H9 (cell line): ENCODE data around the gene OAS3. TPM values are rescaled to one million over a fixed set of nuclear protein-coding genes. Genes with fewer than 3 reads are reported as not detected.
A peak's percentile ranks its signal among the peaks of the same experiment; 100 is the strongest.

ENCODE experiments used
- DNase-seq: peaks from one replicate; pipeline ENCODE4 v3.0.0-alpha.2; 2017
- H2AFZ ChIP-seq: one replicate; pipeline ENCODE4 v1.6.1; 2013; ENCODE audit warnings: mild to moderate bottlenecking, low read length, control low read depth, moderate library complexity
- H2AK5ac ChIP-seq: 2 replicates; pipeline ENCODE4 v1.6.1; 2013; ENCODE audit warnings: low read length, control low read depth, mixed read lengths; ENCODE audit not compliant: insufficient read length
- H2BK120ac ChIP-seq: one replicate; pipeline ENCODE4 v1.6.1; 2013; ENCODE audit warnings: low read depth, mild to moderate bottlenecking, low read length, control low read depth, inconsistent platforms; ENCODE audit not compliant: poor library complexity, severe bottlenecking
- H2BK12ac ChIP-seq: 2 replicates; pipeline ENCODE4 v1.6.1; 2013; ENCODE audit warnings: low read length, control low read depth, mixed read lengths, low read depth; ENCODE audit not compliant: insufficient read length
- H2BK15ac ChIP-seq: 2 replicates; pipeline ENCODE4 v1.6.1; 2013; ENCODE audit warnings: low read depth, low read length, control low read depth
- H2BK20ac ChIP-seq: one replicate; pipeline ENCODE4 v1.6.1; 2013; ENCODE audit warnings: low read depth, mild to moderate bottlenecking, low read length, control low read depth, inconsistent platforms; ENCODE audit not compliant: poor library complexity, severe bottlenecking
- H2BK5ac ChIP-seq: 2 replicates; pipeline ENCODE4 v1.6.1; 2013; ENCODE audit warnings: low read length, control low read depth, mixed read lengths; ENCODE audit not compliant: insufficient read length
- H3K14ac ChIP-seq: 2 replicates; pipeline ENCODE4 v1.6.1; 2013; ENCODE audit warnings: low read length, control low read depth; ENCODE audit not compliant: insufficient read depth
- H3K18ac ChIP-seq: 2 replicates; pipeline ENCODE4 v1.6.1; 2013; ENCODE audit warnings: low read depth, mild to moderate bottlenecking, mixed read lengths, low read length, control low read depth; ENCODE audit not compliant: insufficient read length
- H3K23ac ChIP-seq: 2 replicates; pipeline ENCODE4 v1.6.1; 2013; ENCODE audit warnings: low read length, control low read depth, mixed read lengths, low read depth; ENCODE audit not compliant: insufficient read length
- H3K23me2 ChIP-seq: 2 replicates; pipeline ENCODE4 v1.6.1; 2013; ENCODE audit warnings: low read depth, mild to moderate bottlenecking, mixed read lengths, low read length, control low read depth; ENCODE audit not compliant: insufficient read length, poor library complexity, severe bottlenecking
- H3K27ac ChIP-seq: 2 replicates; pipeline ENCODE4 v1.5.1; 2013; ENCODE audit warnings: low read length, control low read depth, mixed read lengths, low read depth; ENCODE audit not compliant: insufficient read length
- H3K27me3 ChIP-seq: 2 replicates; pipeline ENCODE4 v1.6.1; 2013; ENCODE audit warnings: low read length, control low read depth, inconsistent platforms; ENCODE audit not compliant: insufficient read depth
- H3K4ac ChIP-seq: 2 replicates; pipeline ENCODE4 v1.6.1; 2013; ENCODE audit warnings: low read depth, mild to moderate bottlenecking, control low read depth, inconsistent platforms, low read length, moderate library complexity
- H3K4me1 ChIP-seq: 2 replicates; pipeline ENCODE4 v1.6.1; 2013; ENCODE audit warnings: low read length, control low read depth, inconsistent platforms; ENCODE audit not compliant: insufficient read depth
- H3K4me2 ChIP-seq: 2 replicates; pipeline ENCODE4 v1.6.1; 2013; ENCODE audit warnings: low read length, control low read depth, mixed read lengths; ENCODE audit not compliant: insufficient read length, insufficient read depth
- H3K56ac ChIP-seq: 2 replicates; pipeline ENCODE4 v1.6.1; 2013; ENCODE audit warnings: low read depth, mild to moderate bottlenecking, mixed read lengths, low read length, control low read depth; ENCODE audit not compliant: insufficient read length
- H3K79me1 ChIP-seq: 2 replicates; pipeline ENCODE4 v1.6.1; 2013; ENCODE audit warnings: low read depth, mild to moderate bottlenecking, moderate library complexity, low read length, control low read depth, inconsistent platforms; ENCODE audit not compliant: insufficient read depth, poor library complexity, severe bottlenecking
- H3K79me2 ChIP-seq: 2 replicates; pipeline ENCODE4 v1.6.1; 2013; ENCODE audit warnings: low read length, control low read depth, inconsistent platforms; ENCODE audit not compliant: insufficient read depth
- H3K9ac ChIP-seq: 2 replicates; pipeline ENCODE4 v1.6.1; 2013; ENCODE audit warnings: low read length, control low read depth, mixed read lengths; ENCODE audit not compliant: insufficient read length; ENCODE audit errors: extremely low read depth
- H3K9me3 ChIP-seq: one replicate; pipeline ENCODE4 v1.6.1; 2013; ENCODE audit warnings: low read depth, low read length, inconsistent platforms; ENCODE audit not compliant: control insufficient read depth
- H3T11ph ChIP-seq: one replicate; pipeline ENCODE4 v1.6.1; 2013; ENCODE audit warnings: mild to moderate bottlenecking, low read length, control low read depth, inconsistent platforms
- H4K20me1 ChIP-seq: one replicate; pipeline ENCODE4 v1.6.1; 2013; ENCODE audit not compliant: control insufficient read depth, insufficient read length, insufficient read depth
- H4K5ac ChIP-seq: 2 replicates; pipeline ENCODE4 v1.6.1; 2013; ENCODE audit warnings: low read depth, mild to moderate bottlenecking, mixed read lengths, low read length, control low read depth; ENCODE audit not compliant: insufficient read length
- H4K8ac ChIP-seq: replicated peaks from 2 replicates; pipeline ENCODE4 v1.6.1; 2013; ENCODE audit warnings: low read length, control low read depth, mixed read lengths, low read depth; ENCODE audit not compliant: insufficient read length
- H4K91ac ChIP-seq: 2 replicates; pipeline ENCODE4 v1.6.1; 2013; ENCODE audit warnings: low read depth, mild to moderate bottlenecking, moderate library complexity, mixed read lengths, low read length, control low read depth; ENCODE audit not compliant: insufficient read length
- H3K27ac Mint-ChIP-seq, 3 experiments: 2 replicates in 2 of 3; 3 replicates in 1 of 3; pipeline ENCODE4 v1.8.0; 2020 to 2021; ENCODE audit warnings: mixed read lengths in 3 of 3, mild to moderate bottlenecking in 1 of 3, moderate library complexity in 1 of 3
- H3K27me3 Mint-ChIP-seq: 2 replicates; pipeline ENCODE4 v1.8.0; 2021; ENCODE audit warnings: low read depth, mild to moderate bottlenecking, moderate library complexity, mixed read lengths
- H3K36me3 Mint-ChIP-seq, 3 experiments: 2 replicates in 2 of 3; 3 replicates in 1 of 3; pipeline ENCODE4 v1.8.0; 2020 to 2021; ENCODE audit warnings: low read depth in 3 of 3, mixed read lengths in 3 of 3; ENCODE audit not compliant: insufficient read depth in 1 of 3
- H3K4me1 Mint-ChIP-seq, 2 experiments: 2 replicates each; pipeline ENCODE4 v1.8.0; 2020; ENCODE audit warnings: mixed read lengths in 2 of 2
- H3K4me3 Mint-ChIP-seq, 2 experiments: 2 replicates in 1 of 2; 3 replicates in 1 of 2; pipeline ENCODE4 v1.8.0; 2020 to 2021; ENCODE audit warnings: mild to moderate bottlenecking in 2 of 2, mixed read lengths in 2 of 2, moderate library complexity in 1 of 2
- H3K9me3 Mint-ChIP-seq, 2 experiments: 2 replicates in 1 of 2; 3 replicates in 1 of 2; pipeline ENCODE4 v1.8.0; 2020; ENCODE audit warnings: mild to moderate bottlenecking in 2 of 2, mixed read lengths in 2 of 2, moderate library complexity in 1 of 2
- CTCF ChIP-seq: fragments of 200-600 bp; sonication (generic); conservative IDR thresholded peaks from 3 replicates; pipeline ENCODE4 v1.8.0; 2021; ENCODE audit warnings: antibody characterized with exemption, mild to moderate bottlenecking
- WGBS: extraction: QIAGEN DNeasy Blood & Tissue Kit; methylation state at CpG from one replicate; pipeline ENCODE4 v1.1.7; 2013; ENCODE audit warnings: missing lambda C conversion rate, low lambda C conversion rate, mixed read lengths; ENCODE audit not compliant: insufficient read length; ENCODE audit errors: extremely low coverage; 5-methylcytosine and 5-hydroxymethylcytosine counted together
- total RNA-seq: library from RNA; stranded (reverse); gene quantifications from 2 replicates; pipeline ENCODE4 v1.2.1, GENCODE V29; 2021

OAS3 gene
- total RNA-seq, 1 experiment from 2014 or later, result 0.81 TPM

- H2AK5ac ChIP-seq, result no peak overlapping the region
- DNase-seq, result no peak
These were observed 5.7 kb upstream of the OAS3 start for GRCh38 chr12:112932485-112933128.

More at GRCh38 chr12:112932485-112933128, 5.7 kb upstream of the OAS3 start:
- Histone ChIP-seq H3K4me1 (no peaks in the 10 kb centered on the region), H4K5ac (no peak overlapping the region), H3K27me3 (no peaks in the 10 kb centered on the region), H3K4me2 (no peak overlapping the region), H4K91ac (no peak overlapping the region), H4K20me1 (no peaks in the 10 kb centered on the region), H3K14ac (no peak overlapping the region), H3K9me3 (no peaks in the 10 kb centered on the region), H3K79me2 (no peaks in the 10 kb centered on the region), H3K4ac (no peak overlapping the region), H3K18ac (no peak overlapping the region), H3K23ac (no peak overlapping the region), H2BK12ac (no peak overlapping the region), H3K79me1 (no peaks in the 10 kb centered on the region), H2BK15ac (no peak overlapping the region), H2BK5ac (no peak overlapping the region), H3K56ac (no peak overlapping the region), H3T11ph (no peak overlapping the region), H2BK120ac (no peak overlapping the region), H2BK20ac (no peak overlapping the region), H2AFZ (no peak overlapping the region), H3K9ac (no peak overlapping the region), H4K8ac (no peak overlapping the region), H3K27ac (no peak overlapping the region), H3K23me2 (no peaks in the 10 kb centered on the region)
- TF ChIP-seq CTCF, result no peak
- H3K27me3 Mint-ChIP-seq, result peaks cover 10% of the 10 kb centered on the region
- H3K36me3 Mint-ChIP-seq, result peaks cover 0 to 5% (median under 1%) of the 10 kb centered on the region in 3 experiments; a peak in 3 of 7 replicates
- no peak overlapping the region for H3K4me3 Mint-ChIP-seq
- no CpG with 5 or more reads among the region's 6 CpGs for WGBS
- peaks cover 7 to 9% of the 10 kb centered on the region in 2 experiments for H3K9me3 Mint-ChIP-seq
- H3K4me1 Mint-ChIP-seq, result peaks cover 14 to 15% of the 10 kb centered on the region in 2 experiments
- peak overlapping the region in 2 of 3 experiments; percentile 8 to 36; a peak in 2 of 7 replicates for H3K27ac Mint-ChIP-seq
